Ishikawa (cell line): ENCODE measurements around the gene NEGR1.

Source experiments
- CEBPB ChIP-seq: IDR thresholded peaks from 2 replicates; pipeline ENCODE4 v1.6.1; 2012
- CREB1 ChIP-seq: IDR thresholded peaks from 2 replicates; pipeline ENCODE4 v1.6.1; 2012; ENCODE audit warnings: low read depth
- EGR1 ChIP-seq: IDR thresholded peaks from 2 replicates; pipeline ENCODE4 v1.6.1; 2012
- EP300 ChIP-seq: IDR thresholded peaks from 2 replicates; pipeline ENCODE4 v1.6.1; 2012; ENCODE audit warnings: borderline replicate concordance
- FOXM1 ChIP-seq: IDR thresholded peaks from 2 replicates; pipeline ENCODE4 v1.6.1; 2012; ENCODE audit warnings: low read depth, borderline replicate concordance
- MAX ChIP-seq: IDR thresholded peaks from 2 replicates; pipeline ENCODE4 v1.6.1; 2012
- NFIC ChIP-seq: IDR thresholded peaks from 2 replicates; pipeline ENCODE4 v1.6.1; 2012
- RAD21 ChIP-seq: IDR thresholded peaks from 2 replicates; pipeline ENCODE4 v1.6.1; 2012; ENCODE audit warnings: low read depth
- TAF1 ChIP-seq: IDR thresholded peaks from 2 replicates; pipeline ENCODE4 v1.6.1; 2012; ENCODE audit warnings: low read depth, mild to moderate bottlenecking
- TCF12 ChIP-seq: IDR thresholded peaks from 2 replicates; pipeline ENCODE4 v1.6.1; 2012; ENCODE audit warnings: low read depth
- TEAD4 ChIP-seq: IDR thresholded peaks from 2 replicates; pipeline ENCODE4 v1.6.1; 2012
- YY1 ChIP-seq: IDR thresholded peaks from 2 replicates; pipeline ENCODE4 v1.6.1; 2012; ENCODE audit warnings: low read depth
- ZBTB7A ChIP-seq: IDR thresholded peaks from 2 replicates; pipeline ENCODE4 v1.6.1; 2012; ENCODE audit warnings: low read depth
- TF ChIP-seq, protein P1 (sequence below): IDR thresholded peaks from 2 replicates; pipeline ENCODE4 v1.6.1; 2012
- TF ChIP-seq, protein P2 (sequence below): IDR thresholded peaks from 2 replicates; pipeline ENCODE4 v1.6.1; 2012; ENCODE audit warnings: low read depth, mild to moderate bottlenecking

NEGR1 gene

GRCh38 chr1:71377886-71378285 is 904.5 kb downstream of the NEGR1 start:
- TF ChIP-seq, protein P1, sequence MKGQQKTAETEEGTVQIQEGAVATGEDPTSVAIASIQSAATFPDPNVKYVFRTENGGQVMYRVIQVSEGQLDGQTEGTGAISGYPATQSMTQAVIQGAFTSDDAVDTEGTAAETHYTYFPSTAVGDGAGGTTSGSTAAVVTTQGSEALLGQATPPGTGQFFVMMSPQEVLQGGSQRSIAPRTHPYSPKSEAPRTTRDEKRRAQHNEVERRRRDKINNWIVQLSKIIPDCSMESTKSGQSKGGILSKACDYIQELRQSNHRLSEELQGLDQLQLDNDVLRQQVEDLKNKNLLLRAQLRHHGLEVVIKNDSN = no peak
- TF ChIP-seq RAD21 (no peak), NFIC (no peak), TAF1 (no peak), CEBPB (no peak), EGR1 (no peak), YY1 (no peak), FOXM1 (no peak), ZBTB7A (no peak), TCF12 (no peak), TEAD4 (no peak), MAX (no peak), CREB1 (no peak), EP300 (no peak)
- TF ChIP-seq, protein P2, sequence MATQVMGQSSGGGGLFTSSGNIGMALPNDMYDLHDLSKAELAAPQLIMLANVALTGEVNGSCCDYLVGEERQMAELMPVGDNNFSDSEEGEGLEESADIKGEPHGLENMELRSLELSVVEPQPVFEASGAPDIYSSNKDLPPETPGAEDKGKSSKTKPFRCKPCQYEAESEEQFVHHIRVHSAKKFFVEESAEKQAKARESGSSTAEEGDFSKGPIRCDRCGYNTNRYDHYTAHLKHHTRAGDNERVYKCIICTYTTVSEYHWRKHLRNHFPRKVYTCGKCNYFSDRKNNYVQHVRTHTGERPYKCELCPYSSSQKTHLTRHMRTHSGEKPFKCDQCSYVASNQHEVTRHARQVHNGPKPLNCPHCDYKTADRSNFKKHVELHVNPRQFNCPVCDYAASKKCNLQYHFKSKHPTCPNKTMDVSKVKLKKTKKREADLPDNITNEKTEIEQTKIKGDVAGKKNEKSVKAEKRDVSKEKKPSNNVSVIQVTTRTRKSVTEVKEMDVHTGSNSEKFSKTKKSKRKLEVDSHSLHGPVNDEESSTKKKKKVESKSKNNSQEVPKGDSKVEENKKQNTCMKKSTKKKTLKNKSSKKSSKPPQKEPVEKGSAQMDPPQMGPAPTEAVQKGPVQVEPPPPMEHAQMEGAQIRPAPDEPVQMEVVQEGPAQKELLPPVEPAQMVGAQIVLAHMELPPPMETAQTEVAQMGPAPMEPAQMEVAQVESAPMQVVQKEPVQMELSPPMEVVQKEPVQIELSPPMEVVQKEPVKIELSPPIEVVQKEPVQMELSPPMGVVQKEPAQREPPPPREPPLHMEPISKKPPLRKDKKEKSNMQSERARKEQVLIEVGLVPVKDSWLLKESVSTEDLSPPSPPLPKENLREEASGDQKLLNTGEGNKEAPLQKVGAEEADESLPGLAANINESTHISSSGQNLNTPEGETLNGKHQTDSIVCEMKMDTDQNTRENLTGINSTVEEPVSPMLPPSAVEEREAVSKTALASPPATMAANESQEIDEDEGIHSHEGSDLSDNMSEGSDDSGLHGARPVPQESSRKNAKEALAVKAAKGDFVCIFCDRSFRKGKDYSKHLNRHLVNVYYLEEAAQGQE = no peak

GRCh38 chr1:71372496-71372895 is 909.8 kb downstream of the NEGR1 start:
- TF ChIP-seq EP300 (no peak), FOXM1 (no peak), CREB1 (no peak), EGR1 (no peak), CEBPB (no peak), MAX (no peak), ZBTB7A (no peak), RAD21 (no peak), TAF1 (no peak), YY1 (no peak), TCF12 (no peak), TEAD4 (no peak), NFIC (no peak)
- TF ChIP-seq, protein P2 = no peak
- TF ChIP-seq, protein P1 = no peak

DNA sequence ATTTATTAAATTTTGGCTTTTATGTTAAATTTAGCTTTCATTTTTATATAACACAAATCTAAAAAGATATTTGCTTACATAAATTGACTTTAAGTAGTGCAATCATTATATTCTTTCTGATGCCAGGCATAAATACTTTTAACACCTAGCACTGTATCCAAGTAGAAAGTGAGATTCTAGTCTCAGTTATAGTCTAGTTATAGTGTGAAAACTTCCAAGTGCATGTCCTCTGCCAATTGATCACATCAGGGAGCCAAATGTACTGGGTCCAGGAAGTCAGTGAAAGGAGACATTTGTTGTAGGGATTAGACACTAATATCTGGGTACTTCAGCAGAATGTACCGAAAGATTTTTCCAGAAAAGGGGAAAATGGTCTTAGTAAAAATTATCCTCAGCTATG is 910.8 kb downstream of the NEGR1 start:
- TF ChIP-seq CREB1 = no peak
- no peak for TF ChIP-seq TCF12
- no peak for TF ChIP-seq NFIC
- no peak for TF ChIP-seq TEAD4
- no peak for TF ChIP-seq MAX
- no peak for TF ChIP-seq RAD21
- TF ChIP-seq CEBPB = no peak
- no peak for TF ChIP-seq EP300
- no peak for TF ChIP-seq TAF1
- TF ChIP-seq FOXM1 = no peak
- TF ChIP-seq ZBTB7A = no peak
- no peak for TF ChIP-seq YY1
- TF ChIP-seq, protein P1 = no peak
- TF ChIP-seq EGR1 = no peak
- TF ChIP-seq, protein P2 = no peak

DNA sequence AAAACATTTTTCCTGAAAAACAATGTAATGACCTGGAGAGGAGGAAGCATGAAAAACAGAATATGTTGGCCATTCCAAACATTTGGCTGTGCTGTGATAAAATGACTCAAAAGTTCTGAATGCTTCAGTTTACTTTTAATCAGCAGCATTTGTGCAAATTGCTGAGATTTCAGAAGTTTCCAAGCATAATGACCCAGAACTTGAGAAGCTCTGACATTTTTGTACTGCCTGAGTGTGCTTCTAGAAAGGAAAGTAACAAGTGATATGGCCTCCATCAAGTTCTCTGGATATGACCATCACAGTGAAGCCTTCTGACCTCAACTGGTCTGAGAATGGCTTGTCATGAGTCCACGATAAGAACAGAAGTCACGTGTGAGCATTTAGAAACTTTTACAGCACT is 918.1 kb downstream of the NEGR1 start:
- TF ChIP-seq EGR1 (no peak), TEAD4 (no peak), TAF1 (no peak), TCF12 (no peak), RAD21 (no peak), CEBPB (no peak), YY1 (no peak), MAX (no peak), ZBTB7A (no peak), NFIC (no peak), FOXM1 (no peak), CREB1 (no peak), EP300 (no peak)
- TF ChIP-seq, protein P1 = no peak
- TF ChIP-seq, protein P2 = no peak
